Fibroblast of lung (primary cell): ENCODE measurements around the gene AADAT. TPM values are rescaled to one million over a fixed set of nuclear protein-coding genes. Genes with fewer than 3 reads are reported as not detected.

ENCODE experiments used
- DNase-seq, 2 donors: peaks; one replicate each; pipeline versions ENCODE4 v3.0.0 to v3.0.0-alpha.2; 2010; ENCODE audit warnings: low read depth in 2 of 2
- H2AFZ ChIP-seq: 2 replicates; pipeline ENCODE4 v1.5.1; 2012; ENCODE audit warnings: low read length, control low read depth, inconsistent platforms
- H3K27ac ChIP-seq: 2 replicates; pipeline ENCODE4 v1.5.1; 2011; ENCODE audit warnings: low read length, control low read depth; ENCODE audit not compliant: insufficient read depth
- H3K27me3 ChIP-seq: 2 replicates; pipeline ENCODE4 v1.5.1; 2011; ENCODE audit warnings: mild to moderate bottlenecking, low read length; ENCODE audit not compliant: control insufficient read depth, insufficient read depth
- H3K36me3 ChIP-seq: 2 replicates; pipeline ENCODE4 v1.5.1; 2011; ENCODE audit warnings: low read length; ENCODE audit not compliant: control insufficient read depth, insufficient read depth
- H3K4me1 ChIP-seq: 2 replicates; pipeline ENCODE4 v1.5.1; 2011; ENCODE audit warnings: low read length; ENCODE audit not compliant: control insufficient read depth, insufficient read depth; ENCODE audit errors: extremely low read depth
- H3K4me2 ChIP-seq: 2 replicates; pipeline ENCODE4 v1.5.1; 2011; ENCODE audit warnings: low read length, control low read depth; ENCODE audit not compliant: insufficient read depth; ENCODE audit errors: extremely low read depth
- H3K4me3 ChIP-seq, 4 experiments: fragments of 200-600 bp in 1 of 4; sonication (generic) in 1 of 4; replicated peaks in 1 of 4; 2 replicates each; pipeline ENCODE4 v1.5.1; 2011 to 2016; ENCODE audit warnings: low read length in 4 of 4, low read depth in 3 of 4, mild to moderate bottlenecking in 3 of 4, control low read depth in 2 of 4, inconsistent platforms in 1 of 4, mixed read lengths in 1 of 4; ENCODE audit not compliant: insufficient read depth in 1 of 4; ENCODE audit errors: control extremely low read depth in 1 of 4
- H3K79me2 ChIP-seq: 2 replicates; pipeline ENCODE4 v1.5.1; 2012; ENCODE audit warnings: mild to moderate bottlenecking, low read length, inconsistent platforms; ENCODE audit not compliant: control insufficient read depth, insufficient read depth
- H3K9ac ChIP-seq: 2 replicates; pipeline ENCODE4 v1.5.1; 2011; ENCODE audit warnings: mild to moderate bottlenecking, low read length, control low read depth; ENCODE audit not compliant: insufficient read depth
- H3K9me3 ChIP-seq: 2 replicates; pipeline ENCODE4 v1.5.1; 2012; ENCODE audit warnings: low read depth, low read length; ENCODE audit not compliant: control insufficient read depth, insufficient read depth
- H4K20me1 ChIP-seq: 2 replicates; pipeline ENCODE4 v1.5.1; 2011; ENCODE audit warnings: low read length; ENCODE audit not compliant: control insufficient read depth, insufficient read depth; ENCODE audit errors: extremely low read depth
- CTCF ChIP-seq, 2 donors: IDR thresholded peaks in 1 of 2; conservative IDR thresholded peaks in 1 of 2; 1 replicate in 1 of 2; 2 replicates in 1 of 2; pipeline ENCODE4 v1.5.1; 2011 to 2012; ENCODE audit warnings: low read length in 2 of 2, control low read depth in 1 of 2, inconsistent platforms in 1 of 2, low read depth in 1 of 2, mild to moderate bottlenecking in 1 of 2
- EZH2 ChIP-seq: IDR thresholded peaks from 2 replicates; pipeline ENCODE4 v1.5.1; 2012; ENCODE audit warnings: low read length, control low read depth, mild to moderate bottlenecking; ENCODE audit errors: missing control alignments
- polyA plus RNA-seq, 2 donors: library from polyadenylated mRNA; depleted of rRNA in 1 of 2; stranded (reverse) in 1 of 2; unstranded in 1 of 2; fragments of >200 nt; gene quantifications; 2 replicates each; pipeline ENCODE4 v1.2.1, GENCODE V29; 2011 to 2012; ENCODE audit warnings: missing spikeins in 1 of 2
- total RNA-seq: library from RNA; depleted of rRNA; stranded (reverse); fragments of >200 nt; gene quantifications from 2 replicates; pipeline ENCODE4 v1.2.1, GENCODE V29; 2014

The AADAT gene
- total and polyA plus RNA-seq, 2 donors (not counting 1 experiment from before 2014, with no cell fraction given), result 3.5 to 7.6 TPM

DNA sequence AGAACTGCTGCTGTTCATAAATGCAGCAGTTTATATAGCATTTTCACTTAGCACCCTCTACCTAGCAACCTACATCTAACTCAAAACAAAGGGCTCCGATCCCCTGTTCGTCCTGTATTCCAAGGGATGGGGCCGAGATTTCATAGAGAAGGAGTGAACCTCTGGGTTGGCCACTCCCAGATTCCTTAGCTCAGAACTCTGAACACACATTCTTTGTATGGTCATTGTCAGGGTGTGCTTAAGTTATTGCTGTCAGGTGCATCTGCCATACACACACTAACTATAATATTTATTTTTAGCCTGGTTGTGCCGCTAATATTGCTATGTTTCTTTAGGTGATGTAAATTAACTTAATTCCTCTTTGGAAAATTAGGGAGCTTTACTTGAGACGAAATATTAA lies 47.7 kb upstream of the AADAT start:
- Histone ChIP-seq H3K9me3 (no peaks in the 10 kb centered on the region), H3K27ac (no peak overlapping the region), H3K79me2 (no peaks in the 10 kb centered on the region), H3K9ac (no peak overlapping the region), H3K4me2 (no peak overlapping the region), H2AFZ (no peak overlapping the region), H3K4me1 (no peaks in the 10 kb centered on the region), H3K4me3 (no peak overlapping the region), H3K27me3 (no peaks in the 10 kb centered on the region), H3K36me3 (no peaks in the 10 kb centered on the region), H4K20me1 (no peaks in the 10 kb centered on the region)
- DNase-seq, result no peak
- no peak for TF ChIP-seq EZH2
- TF ChIP-seq CTCF (conservative IDR thresholded peaks at IDR 0.05 in 1 of 2, IDR thresholded peaks at IDR 0.05 in 1 of 2; ENCODE audit: low read depth in 1 of 2, low read length in 2 of 2), result no peak

DNA sequence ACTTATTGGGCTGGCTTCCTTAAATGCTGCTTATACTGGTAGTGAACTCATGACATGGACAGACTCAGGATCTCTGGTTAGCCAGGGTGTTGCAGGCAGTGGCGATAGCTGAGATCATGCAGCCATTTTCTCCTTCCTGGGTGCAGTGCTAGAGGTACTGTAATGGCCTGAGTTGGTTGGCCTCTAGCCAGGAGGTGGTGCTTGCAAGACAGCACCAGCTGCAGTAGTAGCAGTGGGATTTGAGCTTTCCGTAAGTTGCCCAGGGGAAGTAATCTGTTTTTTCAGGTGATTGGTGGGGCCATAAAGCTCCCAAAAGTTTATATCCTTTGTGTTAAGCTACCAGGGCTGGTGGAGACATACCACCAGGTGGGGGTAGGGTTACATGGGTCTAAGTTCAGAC lies 45.1 kb upstream of the AADAT start:
- no peak overlapping the region for H2AFZ ChIP-seq
- no peak overlapping the region for H3K4me2 ChIP-seq
- no peak overlapping the region for H3K4me3 ChIP-seq
- H3K9me3 ChIP-seq, result no peaks in the 10 kb centered on the region
- no peaks in the 10 kb centered on the region for H4K20me1 ChIP-seq
- H3K36me3 ChIP-seq, result no peaks in the 10 kb centered on the region
- no peaks in the 10 kb centered on the region for H3K79me2 ChIP-seq
- no peak for TF ChIP-seq CTCF (conservative IDR thresholded peaks at IDR 0.05 in 1 of 2, IDR thresholded peaks at IDR 0.05 in 1 of 2; ENCODE audit: low read depth in 1 of 2, low read length in 2 of 2)
- no peak overlapping the region for H3K9ac ChIP-seq
- no peaks in the 10 kb centered on the region for H3K27me3 ChIP-seq
- DNase-seq, result no peak
- H3K4me1 ChIP-seq, result no peaks in the 10 kb centered on the region
- no peak overlapping the region for H3K27ac ChIP-seq

GRCh38 chr4:170128219-170128804 lies 38.6 kb upstream of the AADAT start:
- DNase-seq, result no peak
- no peak overlapping the region for H3K27ac ChIP-seq
- H3K79me2 ChIP-seq, result no peaks in the 10 kb centered on the region
- H3K9ac ChIP-seq, result no peak overlapping the region
- no peaks in the 10 kb centered on the region for H3K36me3 ChIP-seq
- no peaks in the 10 kb centered on the region for H3K9me3 ChIP-seq
- H3K27me3 ChIP-seq, result no peaks in the 10 kb centered on the region
- H2AFZ ChIP-seq, result no peak overlapping the region
- no peak overlapping the region for H3K4me3 ChIP-seq
- H4K20me1 ChIP-seq, result no peaks in the 10 kb centered on the region
- TF ChIP-seq CTCF (conservative IDR thresholded peaks at IDR 0.05 in 1 of 2, IDR thresholded peaks at IDR 0.05 in 1 of 2; ENCODE audit: low read depth in 1 of 2, low read length in 2 of 2) (no peak), EZH2 (no peak)
- H3K4me2 ChIP-seq, result no peak overlapping the region
- no peaks in the 10 kb centered on the region for H3K4me1 ChIP-seq
